K562 (cell line): ENCODE results near the gene FLAD1. TPM values are rescaled to one million over a fixed set of nuclear protein-coding genes. Genes with fewer than 3 reads are reported as not detected.
A peak's percentile ranks its signal among the peaks of the same experiment; 100 is the strongest.

Source experiments
- E2F6 ChIP-seq, 2 experiments: IDR thresholded peaks; 2 replicates each; pipeline ENCODE4 v1.6.1; 2011; ENCODE audit warnings: borderline replicate concordance in 1 of 2, control low read depth in 1 of 2, low read depth in 1 of 2, low read length in 1 of 2, mild to moderate bottlenecking in 1 of 2, mixed read lengths in 1 of 2, moderate library complexity in 1 of 2; ENCODE audit not compliant: insufficient read depth in 1 of 2, insufficient read length in 1 of 2, poor library complexity in 1 of 2, severe bottlenecking in 1 of 2; ENCODE audit errors: extremely low read depth in 1 of 2
- EP300 ChIP-seq: IDR thresholded peaks from 2 replicates; pipeline ENCODE4 v1.6.1; 2012; ENCODE audit warnings: low read length, improper control_type of control experiment
- EZH2 ChIP-seq: IDR thresholded peaks from 2 replicates; pipeline ENCODE4 v1.6.1; 2012; ENCODE audit warnings: low read depth, mild to moderate bottlenecking, inconsistent platforms, low read length, borderline replicate concordance
- FOXK2 ChIP-seq, 2 experiments: fragments of 450-650 bp; IDR thresholded peaks in 1 of 2; conservative IDR thresholded peaks in 1 of 2; 2 replicates each; pipeline ENCODE4 v1.6.1; 2016; ENCODE audit warnings: low read depth in 2 of 2, mild to moderate bottlenecking in 1 of 2
- RUNX1 ChIP-seq: sonication (generic); IDR thresholded peaks from 2 replicates; pipeline ENCODE4 v1.6.1; 2016; ENCODE audit warnings: antibody characterized with exemption, low read depth
- TAF7 ChIP-seq: fragments of 450-650 bp; IDR thresholded peaks from 2 replicates; pipeline ENCODE4 v1.6.1; 2016; ENCODE audit warnings: missing genetic modification characterization, missing compliant biosample characterization
- UBTF ChIP-seq, 2 experiments: IDR thresholded peaks; 2 replicates each; pipeline ENCODE4 v1.6.1; 2012; ENCODE audit warnings: improper control_type of control experiment in 2 of 2, low read depth in 2 of 2, low read length in 2 of 2, borderline replicate concordance in 1 of 2
- ZBTB9 ChIP-seq: fragments of 450-650 bp; formaldehyde crosslinking; IDR thresholded peaks from 2 replicates; pipeline ENCODE4 v1.4.0; 2020; ENCODE audit warnings: mild to moderate bottlenecking, moderate library complexity
- ZKSCAN8 ChIP-seq: fragments of 200-800 bp; sonication (Bioruptor generic); IDR thresholded peaks from 2 replicates; pipeline ENCODE4 v1.6.1; 2016; ENCODE audit warnings: missing genetic modification characterization, missing compliant biosample characterization
- ZNF316 ChIP-seq: fragments of 450-650 bp; IDR thresholded peaks from 2 replicates; pipeline ENCODE4 v1.6.1; 2016
- polyA plus RNA-seq, 8 experiments: library from polyadenylated mRNA; depleted of rRNA in 4 of 8; stranded (reverse) in 5 of 8; unstranded in 3 of 8; fragments of >200 nt; fragmentation: Nextera tagmentation in 2 of 8; fragmentation: Illumina TruSeq in 1 of 8; extraction: Ambion mirVana in 2 of 8; extraction: Trizol in 1 of 8; gene quantifications; 2 replicates each; pipeline versions ENCODE4 v1.2.1 to v1.2.3, GENCODE V29; 2011 to 2014; ENCODE audit warnings: inconsistent platforms in 1 of 8, missing spikeins in 1 of 8
- total RNA-seq, 7 experiments: library from RNA; depleted of rRNA in 6 of 7; stranded (reverse); fragments of >200 nt in 6 of 7; fragmentation: Illumina TruSeq in 2 of 7; extraction: Trizol in 2 of 7; gene quantifications; 2 replicates each; pipeline versions ENCODE4 v1.2.1 to v1.2.3, GENCODE V29; 2011 to 2021; ENCODE audit warnings: low replicate concordance in 1 of 7
- TF ChIP-seq, protein P1 (sequence below): sonication (generic); formaldehyde crosslinking; IDR thresholded peaks from 2 replicates; pipeline ENCODE4 v1.8.0; 2023; ENCODE audit warnings: missing genetic modification reagents, mild to moderate bottlenecking, borderline replicate concordance
- TF ChIP-seq, protein P2 (sequence below): fragments of 450-650 bp; formaldehyde crosslinking; IDR thresholded peaks from 2 replicates; pipeline ENCODE4 v1.4.0; 2020; ENCODE audit warnings: mild to moderate bottlenecking, mixed read lengths

Gene FLAD1
- total and polyA plus RNA-seq, 9 of the 15 experiments (the other 6 are each of a cell fraction or from before 2014, with no cell fraction given): 24.9 to 85.8 (median 67.0) TPM

GRCh38 chr1:154999571-155000410, 16.6 kb downstream of the FLAD1 start (continued):
- TF ChIP-seq, protein P1, sequence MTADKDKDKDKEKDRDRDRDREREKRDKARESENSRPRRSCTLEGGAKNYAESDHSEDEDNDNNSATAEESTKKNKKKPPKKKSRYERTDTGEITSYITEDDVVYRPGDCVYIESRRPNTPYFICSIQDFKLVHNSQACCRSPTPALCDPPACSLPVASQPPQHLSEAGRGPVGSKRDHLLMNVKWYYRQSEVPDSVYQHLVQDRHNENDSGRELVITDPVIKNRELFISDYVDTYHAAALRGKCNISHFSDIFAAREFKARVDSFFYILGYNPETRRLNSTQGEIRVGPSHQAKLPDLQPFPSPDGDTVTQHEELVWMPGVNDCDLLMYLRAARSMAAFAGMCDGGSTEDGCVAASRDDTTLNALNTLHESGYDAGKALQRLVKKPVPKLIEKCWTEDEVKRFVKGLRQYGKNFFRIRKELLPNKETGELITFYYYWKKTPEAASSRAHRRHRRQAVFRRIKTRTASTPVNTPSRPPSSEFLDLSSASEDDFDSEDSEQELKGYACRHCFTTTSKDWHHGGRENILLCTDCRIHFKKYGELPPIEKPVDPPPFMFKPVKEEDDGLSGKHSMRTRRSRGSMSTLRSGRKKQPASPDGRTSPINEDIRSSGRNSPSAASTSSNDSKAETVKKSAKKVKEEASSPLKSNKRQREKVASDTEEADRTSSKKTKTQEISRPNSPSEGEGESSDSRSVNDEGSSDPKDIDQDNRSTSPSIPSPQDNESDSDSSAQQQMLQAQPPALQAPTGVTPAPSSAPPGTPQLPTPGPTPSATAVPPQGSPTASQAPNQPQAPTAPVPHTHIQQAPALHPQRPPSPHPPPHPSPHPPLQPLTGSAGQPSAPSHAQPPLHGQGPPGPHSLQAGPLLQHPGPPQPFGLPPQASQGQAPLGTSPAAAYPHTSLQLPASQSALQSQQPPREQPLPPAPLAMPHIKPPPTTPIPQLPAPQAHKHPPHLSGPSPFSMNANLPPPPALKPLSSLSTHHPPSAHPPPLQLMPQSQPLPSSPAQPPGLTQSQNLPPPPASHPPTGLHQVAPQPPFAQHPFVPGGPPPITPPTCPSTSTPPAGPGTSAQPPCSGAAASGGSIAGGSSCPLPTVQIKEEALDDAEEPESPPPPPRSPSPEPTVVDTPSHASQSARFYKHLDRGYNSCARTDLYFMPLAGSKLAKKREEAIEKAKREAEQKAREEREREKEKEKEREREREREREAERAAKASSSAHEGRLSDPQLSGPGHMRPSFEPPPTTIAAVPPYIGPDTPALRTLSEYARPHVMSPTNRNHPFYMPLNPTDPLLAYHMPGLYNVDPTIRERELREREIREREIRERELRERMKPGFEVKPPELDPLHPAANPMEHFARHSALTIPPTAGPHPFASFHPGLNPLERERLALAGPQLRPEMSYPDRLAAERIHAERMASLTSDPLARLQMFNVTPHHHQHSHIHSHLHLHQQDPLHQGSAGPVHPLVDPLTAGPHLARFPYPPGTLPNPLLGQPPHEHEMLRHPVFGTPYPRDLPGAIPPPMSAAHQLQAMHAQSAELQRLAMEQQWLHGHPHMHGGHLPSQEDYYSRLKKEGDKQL (CRISPR knock-in tag): 0 out of 2 replicates have a peak, but pooled peaks have one; percentile 47
- TF ChIP-seq ZKSCAN8 (CRISPR knock-in tag): no peak
- no peak for TF ChIP-seq EP300
- TF ChIP-seq E2F6 (IDR thresholded peaks at IDR 0.05; ENCODE audit: borderline replicate concordance in 1 of 2, extremely low read depth in 1 of 2, insufficient read depth in 1 of 2, insufficient read length in 1 of 2, low read depth in 1 of 2, low read length in 1 of 2, poor library complexity in 1 of 2, severe bottlenecking in 1 of 2): peak; percentile 85 to 92
- TF ChIP-seq TAF7 (tag): no peak
- no peak; a peak in 1 of 4 replicates for TF ChIP-seq UBTF (IDR thresholded peaks at IDR 0.05; ENCODE audit: borderline replicate concordance in 1 of 2, low read depth in 2 of 2, low read length in 2 of 2)
- TF ChIP-seq, protein P2, sequence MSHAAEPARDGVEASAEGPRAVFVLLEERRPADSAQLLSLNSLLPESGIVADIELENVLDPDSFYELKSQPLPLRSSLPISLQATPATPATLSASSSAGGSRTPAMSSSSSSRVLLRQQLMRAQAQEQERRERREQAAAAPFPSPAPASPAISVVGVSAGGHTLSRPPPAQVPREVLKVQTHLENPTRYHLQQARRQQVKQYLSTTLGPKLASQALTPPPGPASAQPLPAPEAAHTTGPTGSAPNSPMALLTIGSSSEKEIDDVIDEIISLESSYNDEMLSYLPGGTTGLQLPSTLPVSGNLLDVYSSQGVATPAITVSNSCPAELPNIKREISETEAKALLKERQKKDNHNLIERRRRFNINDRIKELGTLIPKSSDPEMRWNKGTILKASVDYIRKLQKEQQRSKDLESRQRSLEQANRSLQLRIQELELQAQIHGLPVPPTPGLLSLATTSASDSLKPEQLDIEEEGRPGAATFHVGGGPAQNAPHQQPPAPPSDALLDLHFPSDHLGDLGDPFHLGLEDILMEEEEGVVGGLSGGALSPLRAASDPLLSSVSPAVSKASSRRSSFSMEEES (CRISPR knock-in tag): no peak
- no peak for TF ChIP-seq EZH2
- peak; percentile 55 for TF ChIP-seq ZNF316
- TF ChIP-seq FOXK2 (conservative IDR thresholded peaks at IDR 0.05 in 1 of 2, IDR thresholded peaks at IDR 0.05 in 1 of 2; ENCODE audit: low read depth in 2 of 2): no peak
- no peak for TF ChIP-seq RUNX1
- TF ChIP-seq ZBTB9: peak; percentile 19; the same call in 1 of the 2 replicates
